Amniotic epithelial cell (primary cell): Measurements from ENCODE around the gene LRRC57.
"Not testable (repeated sequence)": the region's sequence is repeated elsewhere in the genome, so short reads cannot be mapped to it uniquely, and the experiment has no call there.

Source experiments
- DNase-seq: peaks from one replicate; pipeline ENCODE4 v3.0.0-alpha.2; 2010; ENCODE audit warnings: low read depth

The LRRC57 gene

GRCh38 chr15:42548249-42549031 lies at the start of gene LRRC57, which contains the start of gene HAUS2:
Gene LRRC57, minus strand, starts transcription at chr15:42548793. Its CDS starts 359 bp downstream, at chr15:42548434.
Gene HAUS2, plus strand, starts transcription at chr15:42548838. Its CDS starts 35 bp downstream, at chr15:42548873.
- peak; percentile 76 for DNase-seq

- DNase-seq, result no peak
Observed at GRCh38 chr15:42595626-42596240, 47.1 kb upstream of the LRRC57 start.

DNA sequence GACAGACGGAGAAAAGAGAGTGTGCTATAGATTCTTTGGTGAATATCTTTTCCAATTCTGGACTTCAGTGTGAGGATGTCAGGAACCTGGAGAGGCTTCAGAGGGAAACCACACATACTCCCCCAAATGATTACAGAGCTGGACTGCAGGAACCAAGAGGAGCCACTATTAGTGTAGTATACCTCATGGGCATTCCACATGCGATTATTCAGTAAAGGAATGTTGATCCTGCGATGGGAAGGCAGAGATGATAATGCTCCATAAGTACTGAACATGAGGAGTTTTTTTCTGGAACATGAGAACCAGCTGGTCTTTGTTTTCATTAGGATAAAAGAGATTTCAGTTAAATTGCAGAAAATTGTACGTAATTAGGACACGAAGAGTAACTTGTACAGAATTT lies 45.5 kb upstream of the LRRC57 start:
- DNase-seq, result peak; percentile 13

DNA sequence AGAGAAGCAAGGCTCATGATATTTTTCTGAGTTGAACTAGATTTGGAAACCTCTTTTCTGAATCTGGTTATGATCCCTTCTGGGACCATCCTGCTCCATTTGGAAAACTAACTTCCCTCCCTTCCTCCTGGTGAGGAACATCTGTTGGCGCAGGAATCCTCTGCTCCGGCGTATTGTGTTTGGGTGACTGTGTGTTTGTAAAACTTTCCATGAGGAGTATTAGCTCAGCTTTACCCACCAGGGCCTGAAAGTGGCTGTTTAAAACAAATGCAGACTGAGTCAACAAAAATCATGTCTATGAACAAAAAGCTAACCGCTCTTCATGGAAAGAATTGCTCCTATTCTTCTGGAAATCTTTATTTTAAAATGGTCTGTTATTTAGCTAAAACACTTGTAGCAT lies 44.5 kb upstream of the LRRC57 start:
- no peak for DNase-seq

DNA sequence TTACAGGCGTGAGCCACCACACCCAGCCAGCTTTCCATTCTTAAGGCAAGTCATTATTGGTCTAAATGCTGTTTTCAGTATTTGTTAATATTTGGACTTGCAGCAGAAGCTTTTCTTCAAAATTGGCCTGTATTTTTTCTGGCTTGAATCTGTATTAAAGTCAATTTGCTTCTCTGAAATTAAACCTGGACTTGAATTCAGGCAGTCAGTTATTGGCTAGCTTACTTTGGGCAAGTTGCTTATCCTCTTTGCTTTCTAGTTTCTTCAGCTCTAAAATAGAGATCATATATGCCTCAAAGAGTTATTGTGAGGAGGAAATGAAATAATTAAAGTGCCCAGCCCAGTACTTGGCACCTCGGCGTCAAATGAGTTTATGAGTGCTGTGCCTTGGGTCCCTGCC lies 44.1 kb upstream of the LRRC57 start:
- no peak for DNase-seq

DNA sequence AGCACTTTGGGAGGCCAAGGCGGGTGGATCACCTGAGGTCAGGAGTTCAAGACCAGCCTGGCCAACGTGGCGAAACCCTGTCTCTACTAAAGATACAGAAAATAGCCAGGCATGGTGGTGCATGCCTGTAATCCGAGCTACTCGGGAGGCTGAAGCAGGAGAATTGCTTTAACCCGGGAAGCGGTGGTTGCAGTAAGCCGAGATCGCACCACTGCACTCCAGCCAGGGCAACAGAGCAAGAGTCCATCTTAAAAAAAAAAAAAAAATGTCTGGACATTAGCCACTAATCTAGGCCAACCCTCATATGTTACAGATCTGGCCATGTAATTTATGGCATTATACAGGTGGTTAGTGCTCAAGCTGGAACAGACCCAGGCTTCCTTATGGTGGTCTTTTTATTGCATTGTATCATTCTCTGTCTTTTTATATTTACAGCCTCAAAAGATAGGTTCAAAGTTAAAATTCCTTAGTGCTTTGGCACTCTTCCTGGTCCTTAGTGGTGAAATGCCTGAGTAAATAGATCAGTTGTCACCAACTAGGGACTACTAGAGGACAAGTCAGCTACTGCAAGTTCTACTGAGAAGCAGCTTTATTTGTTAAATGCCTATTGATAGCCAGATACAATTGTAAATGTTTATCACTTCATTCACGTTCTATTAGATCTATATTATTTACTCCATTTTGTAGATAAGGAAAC lies 42.8 kb upstream of the LRRC57 start:
- no peak for DNase-seq

- DNase-seq, result no peak
Observed at GRCh38 chr15:42590619-42591237, 42.1 kb upstream of the LRRC57 start.

DNA sequence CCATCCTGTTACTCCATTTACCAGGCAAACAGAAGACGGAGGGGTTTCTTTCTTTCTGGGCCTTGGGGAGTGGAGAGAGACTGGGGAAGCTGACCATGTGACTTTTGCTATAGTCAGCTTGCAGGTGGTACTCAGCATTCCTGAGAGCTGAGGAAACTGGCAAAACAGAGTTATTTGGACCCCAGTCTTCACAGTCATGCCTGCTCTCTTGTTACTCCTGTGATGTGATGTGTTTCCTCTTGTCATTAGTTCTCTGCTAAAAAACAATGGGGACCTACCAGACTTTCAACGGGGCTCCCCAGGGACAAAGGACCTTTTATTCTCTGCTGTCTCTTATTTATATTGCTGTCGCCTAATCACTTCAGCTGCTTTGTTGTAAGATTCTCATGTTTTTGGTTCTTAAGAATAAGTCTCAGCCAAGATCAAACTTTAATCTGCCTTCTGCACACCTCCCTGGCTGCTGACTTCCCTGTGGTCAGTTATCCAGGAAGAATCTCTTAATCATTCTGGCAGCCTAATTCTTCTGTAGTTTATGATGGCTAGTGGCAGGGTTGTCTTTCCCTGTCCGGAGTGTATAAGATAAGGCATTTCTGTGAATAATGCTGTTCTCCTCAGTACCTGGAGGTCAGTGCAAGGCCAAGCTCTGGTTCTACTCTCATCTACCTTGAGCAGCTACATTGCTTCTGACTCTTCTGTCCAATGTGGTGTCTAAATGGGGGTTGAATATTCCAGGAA lies 35.6 kb upstream of the LRRC57 start:
- peak; percentile 56 for DNase-seq

DNA sequence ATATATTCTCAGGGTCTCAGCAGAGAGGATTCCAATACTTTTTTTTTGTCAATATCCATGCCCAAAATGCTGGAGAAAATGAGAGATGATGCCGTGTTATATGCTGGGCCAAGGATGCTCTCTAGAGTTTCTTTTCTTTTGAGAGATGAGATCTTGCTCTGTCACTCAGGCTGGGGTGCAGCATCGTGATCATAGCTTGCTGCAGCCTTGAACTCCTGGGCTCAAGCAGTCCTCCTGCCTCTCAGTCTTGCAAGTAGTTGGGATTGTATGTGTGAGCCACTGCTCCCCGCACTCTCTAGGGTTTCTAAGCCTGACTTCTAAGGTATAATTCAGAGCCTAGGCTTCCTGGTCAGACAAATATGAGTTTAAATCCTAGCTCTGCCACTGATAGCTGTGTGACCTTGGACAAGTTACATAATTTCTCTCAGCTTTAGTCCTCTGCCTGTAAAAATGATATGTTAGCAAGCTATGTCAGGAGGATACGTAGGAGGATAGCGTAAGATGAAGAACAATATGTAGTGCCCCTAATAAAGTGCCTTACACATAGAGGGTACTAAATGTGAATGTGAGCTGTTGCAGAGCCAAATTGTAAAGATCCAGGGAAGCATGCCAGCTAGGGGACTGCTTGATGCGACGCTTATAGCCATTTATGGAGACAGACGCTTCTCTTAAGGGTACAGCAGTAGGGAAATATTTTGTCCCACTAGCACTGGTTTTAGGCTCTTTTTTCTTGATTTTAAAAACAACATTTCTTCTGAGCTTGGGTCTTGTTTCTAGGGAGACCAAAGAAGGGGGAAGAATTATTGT lies 34.2 kb upstream of the LRRC57 start:
- peak; percentile 12 for DNase-seq

DNA sequence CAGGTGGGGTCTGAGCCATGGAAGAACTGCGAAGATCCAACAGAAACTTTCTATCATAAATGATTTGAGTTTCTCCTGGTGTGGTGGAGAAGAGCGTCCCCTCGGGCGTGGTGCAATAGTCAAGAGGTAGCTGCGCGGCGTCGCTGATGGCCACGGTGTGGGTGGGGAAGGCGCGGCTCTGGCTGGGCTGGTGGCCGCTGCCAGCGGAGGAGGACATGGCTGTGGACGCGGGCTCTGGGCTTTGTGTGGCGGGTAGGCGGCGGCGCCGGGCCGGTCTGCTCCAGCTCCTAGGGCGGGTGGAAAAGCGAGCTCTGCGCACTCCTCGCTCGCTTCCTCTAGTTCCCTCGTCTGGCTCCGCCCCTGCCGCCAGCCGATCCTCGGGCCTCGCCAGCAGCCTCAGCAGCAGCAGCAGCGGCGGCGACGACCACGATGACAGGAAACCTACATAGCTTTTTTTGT lies 32.7 kb upstream of the LRRC57 start:
- peak; percentile 48 for DNase-seq

- no peak for DNase-seq
Observed at GRCh38 chr15:42578984-42579537, 30.5 kb upstream of the LRRC57 start.

- peak; percentile 77 for DNase-seq
Observed at GRCh38 chr15:42577514-42578031, 29.0 kb upstream of the LRRC57 start.

- no peak for DNase-seq
Observed at GRCh38 chr15:42576776-42577175, 28.2 kb upstream of the LRRC57 start.

DNA sequence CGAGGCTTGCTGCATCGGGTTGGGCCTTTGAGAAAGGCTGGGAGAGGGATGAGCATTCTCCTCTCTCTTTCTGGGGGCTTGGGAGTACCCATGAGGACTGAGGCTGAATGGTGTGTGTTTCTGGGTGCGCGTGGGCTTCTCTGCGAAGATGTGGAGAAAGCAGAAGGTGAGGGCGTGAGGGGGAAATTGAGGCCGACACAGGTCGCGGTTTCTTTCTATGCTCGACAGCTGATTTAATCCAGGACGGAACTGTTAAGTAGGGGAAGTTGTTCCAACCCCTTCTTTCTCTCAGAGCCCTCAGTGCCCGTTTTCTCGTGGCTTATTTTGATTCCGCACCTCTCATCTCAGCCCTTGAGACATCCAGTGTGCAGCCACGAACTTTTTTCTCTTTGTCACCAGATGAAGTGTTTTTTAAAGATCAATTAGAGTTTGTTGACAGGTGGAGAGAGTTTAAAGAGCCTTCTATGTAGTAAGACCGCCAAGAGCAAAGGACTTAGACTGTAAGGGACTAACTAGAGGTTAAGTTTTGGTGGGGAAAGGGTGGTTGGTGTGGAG lies 27.5 kb upstream of the LRRC57 start:
- DNase-seq, result no peak

DNA sequence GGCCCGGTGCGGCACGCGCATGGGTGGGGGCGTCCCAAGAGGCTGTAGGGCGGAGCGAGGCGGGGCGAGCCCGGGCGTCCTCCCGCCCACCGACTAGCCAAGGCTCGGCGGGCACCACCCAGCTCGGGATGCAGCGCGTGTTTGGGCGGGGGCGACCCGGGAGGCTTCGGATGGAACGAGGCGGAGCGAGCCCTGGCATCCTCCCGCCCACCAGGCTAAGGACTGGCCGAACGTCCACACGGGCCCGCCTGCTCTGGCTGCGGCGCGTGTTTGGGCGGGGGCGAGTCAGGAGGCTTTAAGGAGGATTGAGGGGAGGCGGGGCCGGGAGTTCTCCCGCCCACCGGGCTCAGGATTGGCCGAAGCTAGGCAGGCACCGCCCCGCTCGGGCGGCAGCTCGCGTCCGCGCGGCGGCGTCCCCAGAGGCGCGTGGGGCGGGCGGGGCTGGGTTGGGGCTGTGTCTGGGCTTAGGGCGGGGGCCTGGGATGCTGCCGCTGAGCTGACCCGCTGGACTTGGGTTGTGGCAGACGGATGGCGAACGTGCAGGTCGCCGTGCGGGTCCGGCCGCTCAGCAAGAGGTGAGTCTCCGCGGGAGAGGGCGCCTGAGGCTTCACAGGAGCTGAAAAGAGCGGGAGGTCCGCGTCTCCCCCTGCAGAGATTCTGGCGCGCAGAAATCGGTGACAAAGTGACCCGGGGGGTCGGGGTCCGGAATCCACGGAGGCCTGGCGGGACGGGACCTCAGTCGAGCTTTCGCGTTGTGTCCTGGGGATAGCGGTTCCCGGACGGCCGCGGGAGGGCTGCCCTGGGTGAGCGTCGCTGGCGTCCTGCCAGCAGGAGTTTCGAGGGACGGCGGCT lies 26.8 kb upstream of the LRRC57 start, which contains the start of gene STARD9:
TSS of gene STARD9 (plus strand) at position 419 of the 852 bp plus-strand sequence. CDS start at position 529, 110 bp downstream.
- peak; percentile 96 for DNase-seq

DNA sequence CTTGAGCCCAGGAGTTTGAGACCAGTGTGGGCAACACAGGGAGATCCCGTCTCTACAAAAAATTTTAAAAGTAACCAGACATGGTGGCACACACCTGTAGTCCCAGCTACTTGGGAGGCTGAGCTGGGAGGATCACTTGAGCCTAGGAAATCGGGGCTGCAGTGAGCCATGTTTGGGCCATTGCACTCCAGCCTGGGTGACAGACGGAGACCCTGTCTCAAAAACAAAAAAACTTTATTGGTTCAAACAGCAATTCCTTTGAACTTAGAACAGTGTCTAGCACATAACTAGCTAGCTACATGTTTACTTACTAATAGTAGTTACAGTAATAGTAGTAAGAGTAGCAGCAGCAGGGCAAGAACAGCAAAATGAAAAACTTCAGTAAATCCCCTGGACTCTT lies 10.1 kb upstream of the LRRC57 start:
- no peak for DNase-seq

GRCh38 chr15:42556550-42557207 lies 8.1 kb upstream of the LRRC57 start:
- DNase-seq, result not testable (repeated sequence)

DNA sequence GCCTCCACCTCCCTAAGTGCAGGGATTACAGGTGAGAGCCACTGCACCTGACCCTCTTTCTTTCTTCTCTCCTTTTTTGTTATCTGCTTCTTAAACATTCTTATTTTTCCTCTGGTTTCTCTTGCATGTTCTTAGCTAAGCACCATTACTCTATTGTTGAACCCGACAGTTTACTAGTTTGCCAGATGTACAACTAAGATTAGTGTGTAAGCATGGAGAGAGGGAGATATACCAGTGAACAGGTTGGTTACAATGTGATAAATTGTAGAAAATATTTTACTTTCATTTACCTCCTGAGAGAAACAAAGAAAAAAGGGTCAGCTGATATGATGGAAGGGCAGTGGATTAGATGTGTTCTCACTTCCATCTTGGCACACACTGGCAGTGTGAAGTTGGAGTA lies 5.0 kb upstream of the LRRC57 start:
- no peak for DNase-seq
